ENCODE data around the gene P2RY12.

DNA sequence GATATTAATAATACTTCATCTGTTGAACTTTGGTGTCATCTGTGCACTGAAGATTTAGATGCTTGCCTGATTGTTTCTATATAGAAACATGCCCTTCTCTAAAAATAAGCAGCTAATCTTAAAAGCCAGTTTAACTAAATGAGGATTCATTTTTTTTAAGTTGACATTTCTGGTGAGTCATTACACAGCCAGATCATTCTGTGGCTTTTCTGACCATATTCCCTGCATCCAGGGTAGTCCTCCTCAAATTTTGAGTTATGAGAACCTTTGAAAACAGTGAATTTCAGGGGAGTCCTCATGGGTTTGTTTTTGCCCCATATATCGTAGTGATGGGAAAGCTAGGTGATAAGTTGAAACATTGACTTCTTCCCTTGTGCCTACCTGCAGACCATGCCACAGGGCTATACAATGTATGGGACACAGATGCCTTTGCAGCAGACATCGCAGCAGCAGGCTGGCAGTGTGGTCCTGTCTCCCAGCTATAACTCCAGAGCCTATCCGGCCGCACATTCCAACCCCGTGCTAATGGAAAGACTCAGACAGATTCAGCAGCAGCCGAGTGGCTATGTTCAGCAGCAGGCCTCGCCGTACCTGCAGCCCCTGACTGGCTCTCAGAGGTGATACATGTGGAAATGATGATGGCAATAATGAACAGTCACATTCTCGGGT, 26.5 kb upstream of the P2RY12 start:
- TF ChIP-seq ZNF70 (CRISPR knock-in tag; IDR thresholded peaks at IDR 0.05) (no peak), PATZ1 (CRISPR knock-in tag; IDR thresholded peaks at IDR 0.05; ENCODE audit: borderline replicate concordance) (no peak), ARNTL (CRISPR knock-in tag; IDR thresholded peaks at IDR 0.05; ENCODE audit: borderline replicate concordance, low read depth) (no peak), ZFP30 (CRISPR knock-in tag; IDR thresholded peaks at IDR 0.05) (no peak), RARB (CRISPR knock-in tag; IDR thresholded peaks at IDR 0.05) (no peak), SNAI2 (CRISPR knock-in tag; IDR thresholded peaks at IDR 0.05) (no peak), POU6F1 (CRISPR knock-in tag; IDR thresholded peaks at IDR 0.05; ENCODE audit: borderline replicate concordance, low read depth) (no peak), ESRRG (CRISPR knock-in tag; IDR thresholded peaks at IDR 0.05) (no peak), ISL1 (CRISPR knock-in tag; IDR thresholded peaks at IDR 0.05) (no peak), OSR1 (CRISPR knock-in tag; IDR thresholded peaks at IDR 0.05) (no peak)
- TF ChIP-seq, protein P1, sequence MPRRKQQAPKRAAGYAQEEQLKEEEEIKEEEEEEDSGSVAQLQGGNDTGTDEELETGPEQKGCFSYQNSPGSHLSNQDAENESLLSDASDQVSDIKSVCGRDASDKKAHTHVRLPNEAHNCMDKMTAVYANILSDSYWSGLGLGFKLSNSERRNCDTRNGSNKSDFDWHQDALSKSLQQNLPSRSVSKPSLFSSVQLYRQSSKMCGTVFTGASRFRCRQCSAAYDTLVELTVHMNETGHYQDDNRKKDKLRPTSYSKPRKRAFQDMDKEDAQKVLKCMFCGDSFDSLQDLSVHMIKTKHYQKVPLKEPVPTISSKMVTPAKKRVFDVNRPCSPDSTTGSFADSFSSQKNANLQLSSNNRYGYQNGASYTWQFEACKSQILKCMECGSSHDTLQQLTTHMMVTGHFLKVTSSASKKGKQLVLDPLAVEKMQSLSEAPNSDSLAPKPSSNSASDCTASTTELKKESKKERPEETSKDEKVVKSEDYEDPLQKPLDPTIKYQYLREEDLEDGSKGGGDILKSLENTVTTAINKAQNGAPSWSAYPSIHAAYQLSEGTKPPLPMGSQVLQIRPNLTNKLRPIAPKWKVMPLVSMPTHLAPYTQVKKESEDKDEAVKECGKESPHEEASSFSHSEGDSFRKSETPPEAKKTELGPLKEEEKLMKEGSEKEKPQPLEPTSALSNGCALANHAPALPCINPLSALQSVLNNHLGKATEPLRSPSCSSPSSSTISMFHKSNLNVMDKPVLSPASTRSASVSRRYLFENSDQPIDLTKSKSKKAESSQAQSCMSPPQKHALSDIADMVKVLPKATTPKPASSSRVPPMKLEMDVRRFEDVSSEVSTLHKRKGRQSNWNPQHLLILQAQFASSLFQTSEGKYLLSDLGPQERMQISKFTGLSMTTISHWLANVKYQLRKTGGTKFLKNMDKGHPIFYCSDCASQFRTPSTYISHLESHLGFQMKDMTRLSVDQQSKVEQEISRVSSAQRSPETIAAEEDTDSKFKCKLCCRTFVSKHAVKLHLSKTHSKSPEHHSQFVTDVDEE (CRISPR knock-in tag; IDR thresholded peaks at IDR 0.05), result no peak
- TF ChIP-seq, protein P2, sequence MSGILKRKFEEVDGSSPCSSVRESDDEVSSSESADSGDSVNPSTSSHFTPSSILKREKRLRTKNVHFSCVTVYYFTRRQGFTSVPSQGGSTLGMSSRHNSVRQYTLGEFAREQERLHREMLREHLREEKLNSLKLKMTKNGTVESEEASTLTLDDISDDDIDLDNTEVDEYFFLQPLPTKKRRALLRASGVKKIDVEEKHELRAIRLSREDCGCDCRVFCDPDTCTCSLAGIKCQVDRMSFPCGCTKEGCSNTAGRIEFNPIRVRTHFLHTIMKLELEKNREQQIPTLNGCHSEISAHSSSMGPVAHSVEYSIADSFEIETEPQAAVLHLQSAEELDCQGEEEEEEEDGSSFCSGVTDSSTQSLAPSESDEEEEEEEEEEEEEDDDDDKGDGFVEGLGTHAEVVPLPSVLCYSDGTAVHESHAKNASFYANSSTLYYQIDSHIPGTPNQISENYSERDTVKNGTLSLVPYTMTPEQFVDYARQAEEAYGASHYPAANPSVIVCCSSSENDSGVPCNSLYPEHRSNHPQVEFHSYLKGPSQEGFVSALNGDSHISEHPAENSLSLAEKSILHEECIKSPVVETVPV (CRISPR knock-in tag; IDR thresholded peaks at IDR 0.05), result no peak
